HUES48 (cell line): ENCODE results near the gene CDPF1.
A peak's percentile ranks its signal among the peaks of the same experiment; 100 is the strongest.

Experiments
- H3K27ac ChIP-seq: one replicate; pipeline ENCODE4 v1.7.0; 2013; ENCODE audit warnings: low read depth, low read length, inconsistent platforms
- H3K27me3 ChIP-seq: 2 replicates; pipeline ENCODE4 v1.6.1; 2013; ENCODE audit warnings: mild to moderate bottlenecking, low read length; ENCODE audit not compliant: control insufficient read depth, insufficient read depth
- H3K36me3 ChIP-seq: 2 replicates; pipeline ENCODE4 v1.6.1; 2013; ENCODE audit warnings: low read length; ENCODE audit not compliant: control insufficient read depth, insufficient read depth
- H3K4me1 ChIP-seq: 2 replicates; pipeline ENCODE4 v1.6.1; 2013; ENCODE audit warnings: mild to moderate bottlenecking, low read length; ENCODE audit not compliant: control insufficient read depth, insufficient read depth
- H3K4me3 ChIP-seq: 2 replicates; pipeline ENCODE4 v1.5.1; 2013; ENCODE audit warnings: mild to moderate bottlenecking, low read depth, low read length
- H3K9ac ChIP-seq: 2 replicates; pipeline ENCODE4 v1.6.1; 2013; ENCODE audit warnings: mild to moderate bottlenecking, low read depth, low read length, moderate library complexity
- H3K9me3 ChIP-seq: 2 replicates; pipeline ENCODE4 v1.6.1; 2013; ENCODE audit warnings: low read length; ENCODE audit not compliant: control insufficient read depth, insufficient read depth

The CDPF1 gene

DNA sequence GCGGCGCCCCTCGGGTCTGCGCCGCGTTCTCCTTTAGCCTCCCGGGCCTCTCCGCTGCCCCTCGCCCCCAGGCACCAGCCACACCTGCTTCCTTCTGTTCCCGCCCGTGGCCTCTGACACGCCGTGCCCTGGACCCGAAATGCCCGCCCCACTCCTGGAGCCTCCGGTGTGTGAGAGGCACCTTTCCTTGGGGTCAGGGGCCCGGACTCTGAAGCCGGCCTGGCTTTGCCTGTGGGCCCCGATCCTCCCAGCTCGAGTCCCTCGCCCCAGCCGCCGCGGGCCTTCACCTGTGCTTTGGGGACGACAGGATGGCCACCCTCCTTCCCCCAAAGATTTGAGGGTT is 661 bp upstream of the CDPF1 start:
- peak overlapping the region; percentile 86 for H3K4me3 ChIP-seq
- no peak overlapping the region for H3K9ac ChIP-seq
- H3K9me3 ChIP-seq = no peaks in the 10 kb centered on the region
- peaks cover 8% of the 10 kb centered on the region for H3K27me3 ChIP-seq
- H3K27ac ChIP-seq = peak overlapping the region; percentile 18
- H3K4me1 ChIP-seq = no peaks in the 10 kb centered on the region; the same call in 1 of the 2 replicates
- H3K36me3 ChIP-seq = no peaks in the 10 kb centered on the region

- Histone ChIP-seq H3K36me3 (peaks cover 10% of the 10 kb centered on the region), H3K9me3 (no peaks in the 10 kb centered on the region), H3K27ac (no peak overlapping the region), H3K4me3 (no peak overlapping the region), H3K9ac (no peak overlapping the region), H3K4me1 (no peaks in the 10 kb centered on the region; the same call in 1 of the 2 replicates), H3K27me3 (peaks cover 8% of the 10 kb centered on the region)
Measured at GRCh38 chr22:46247443-46247975, 2.6 kb downstream of the CDPF1 start.

- no peak overlapping the region for H3K27ac ChIP-seq
- peaks cover 10% of the 10 kb centered on the region for H3K36me3 ChIP-seq
- no peak overlapping the region for H3K9ac ChIP-seq
- H3K4me1 ChIP-seq = no peaks in the 10 kb centered on the region; the same call in 1 of the 2 replicates
- peaks cover 4% of the 10 kb centered on the region for H3K27me3 ChIP-seq
- H3K9me3 ChIP-seq = no peaks in the 10 kb centered on the region
- H3K4me3 ChIP-seq = no peak overlapping the region
Measured at GRCh38 chr22:46246178-46246577, 3.9 kb downstream of the CDPF1 start.

DNA sequence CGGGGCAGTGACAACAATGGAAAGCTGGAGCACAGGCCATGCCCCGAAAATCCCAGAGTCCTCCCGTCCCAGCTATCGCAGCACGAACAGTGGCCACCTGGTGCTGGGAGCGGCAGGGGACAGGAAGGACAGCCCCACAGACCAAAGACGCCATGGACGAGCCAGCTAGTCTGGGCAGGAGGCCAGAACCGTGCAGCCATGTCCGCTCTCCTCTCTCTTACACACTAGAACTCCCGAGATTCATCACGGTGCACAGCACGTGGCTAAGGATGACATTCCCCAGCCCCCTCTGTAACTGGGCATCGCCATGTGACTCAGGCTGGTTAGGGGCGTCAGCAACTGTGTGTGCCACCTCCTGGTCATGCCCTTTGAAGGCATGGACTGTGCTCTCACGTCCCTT is 4.6 kb downstream of the CDPF1 start:
- Histone ChIP-seq H3K4me3 (no peak overlapping the region), H3K9ac (no peak overlapping the region), H3K9me3 (no peaks in the 10 kb centered on the region), H3K4me1 (no peaks in the 10 kb centered on the region; the same call in 1 of the 2 replicates), H3K36me3 (peaks cover 10% of the 10 kb centered on the region), H3K27ac (no peak overlapping the region), H3K27me3 (no peaks in the 10 kb centered on the region)

GRCh38 chr22:46244771-46245170 is 5.3 kb downstream of the CDPF1 start:
- no peak overlapping the region for H3K27ac ChIP-seq
- no peaks in the 10 kb centered on the region for H3K27me3 ChIP-seq
- H3K4me1 ChIP-seq = no peaks in the 10 kb centered on the region
- peaks cover 10% of the 10 kb centered on the region for H3K36me3 ChIP-seq
- H3K9ac ChIP-seq = no peak overlapping the region
- H3K4me3 ChIP-seq = no peak overlapping the region
- H3K9me3 ChIP-seq = no peaks in the 10 kb centered on the region

GRCh38 chr22:46242076-46242475 is 8.0 kb downstream of the CDPF1 start:
- H3K27ac ChIP-seq = no peak overlapping the region
- H3K27me3 ChIP-seq = no peaks in the 10 kb centered on the region
- H3K9me3 ChIP-seq = no peaks in the 10 kb centered on the region
- no peaks in the 10 kb centered on the region for H3K4me1 ChIP-seq
- peaks cover 10% of the 10 kb centered on the region for H3K36me3 ChIP-seq
- no peak overlapping the region for H3K9ac ChIP-seq
- no peak overlapping the region for H3K4me3 ChIP-seq

- no peaks in the 10 kb centered on the region for H3K27me3 ChIP-seq
- H3K4me1 ChIP-seq = no peaks in the 10 kb centered on the region
- no peak overlapping the region for H3K9ac ChIP-seq
- no peak overlapping the region for H3K4me3 ChIP-seq
- peaks cover 10% of the 10 kb centered on the region for H3K36me3 ChIP-seq
- no peak overlapping the region for H3K27ac ChIP-seq
- H3K9me3 ChIP-seq = no peaks in the 10 kb centered on the region
Measured at GRCh38 chr22:46241396-46242007, 8.6 kb downstream of the CDPF1 start.

GRCh38 chr22:46240907-46241306 is 9.2 kb downstream of the CDPF1 start:
- Histone ChIP-seq H3K9ac (no peak overlapping the region), H3K27ac (no peak overlapping the region), H3K4me1 (no peaks in the 10 kb centered on the region), H3K9me3 (no peaks in the 10 kb centered on the region), H3K27me3 (no peaks in the 10 kb centered on the region), H3K4me3 (no peak overlapping the region), H3K36me3 (peaks cover 10% of the 10 kb centered on the region)

GRCh38 chr22:46240506-46240905 is 9.6 kb downstream of the CDPF1 start:
- Histone ChIP-seq H3K9ac (no peak overlapping the region), H3K27ac (no peak overlapping the region)

DNA sequence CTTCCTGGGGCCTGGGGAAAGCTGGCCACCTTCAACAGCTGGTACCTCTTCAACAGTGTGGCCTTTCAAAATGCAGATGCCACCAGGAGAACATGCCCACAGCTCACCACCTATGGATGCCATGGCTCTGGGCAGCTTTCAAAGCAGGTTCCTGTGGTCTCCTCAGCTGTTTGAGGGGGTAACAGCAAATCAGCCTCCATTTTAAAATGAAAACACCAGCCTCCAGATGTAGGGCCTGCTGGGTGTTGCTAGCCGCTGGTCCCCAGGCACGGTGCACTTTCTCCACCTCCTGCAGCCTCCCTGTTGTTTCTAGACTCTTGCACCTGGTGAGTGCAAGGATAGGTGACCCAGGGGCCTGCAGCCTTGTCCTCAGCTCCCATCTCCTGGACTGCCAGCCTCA is 10.0 kb downstream of the CDPF1 start:
- H3K9me3 ChIP-seq = no peaks in the 10 kb centered on the region
- H3K27me3 ChIP-seq = no peaks in the 10 kb centered on the region
- H3K27ac ChIP-seq = no peak overlapping the region
- peaks cover 10% of the 10 kb centered on the region for H3K36me3 ChIP-seq
- no peak overlapping the region for H3K4me3 ChIP-seq
- H3K4me1 ChIP-seq = no peaks in the 10 kb centered on the region
- H3K9ac ChIP-seq = no peak overlapping the region

More at GRCh38 chr22:46240506-46240905, 9.6 kb downstream of the CDPF1 start:
- H3K27me3 ChIP-seq = no peaks in the 10 kb centered on the region
- no peak overlapping the region for H3K4me3 ChIP-seq
- no peaks in the 10 kb centered on the region for H3K4me1 ChIP-seq
- no peaks in the 10 kb centered on the region for H3K9me3 ChIP-seq
- peaks cover 10% of the 10 kb centered on the region for H3K36me3 ChIP-seq

- Histone ChIP-seq H3K9me3 (no peaks in the 10 kb centered on the region), H3K4me3 (no peak overlapping the region), H3K9ac (no peak overlapping the region), H3K27me3 (no peaks in the 10 kb centered on the region), H3K36me3 (peaks cover 5% of the 10 kb centered on the region; the same call in 1 of the 2 replicates), H3K4me1 (no peaks in the 10 kb centered on the region), H3K27ac (no peak overlapping the region)
Measured at GRCh38 chr22:46239261-46240048, 10.6 kb downstream of the CDPF1 start.
